HG02759 (cell line): ENCODE measurements around the gene NEU4.
"Not testable (repeated sequence)": the region's sequence is repeated elsewhere in the genome, so short reads cannot be mapped to it uniquely, and the experiment has no call there.

Experiments used
- ATAC-seq: cut with Tn5 transposase; IDR thresholded peaks from one replicate; pipeline ENCODE4 v1.9.1; 2021; ENCODE audit warnings: mild to moderate bottlenecking, moderate library complexity; ENCODE audit not compliant: unreplicated experiment

Gene NEU4

GRCh38 chr2:241811952-241812729 lies 3.1 kb downstream of the NEU4 start:
- ATAC-seq: no peak

DNA sequence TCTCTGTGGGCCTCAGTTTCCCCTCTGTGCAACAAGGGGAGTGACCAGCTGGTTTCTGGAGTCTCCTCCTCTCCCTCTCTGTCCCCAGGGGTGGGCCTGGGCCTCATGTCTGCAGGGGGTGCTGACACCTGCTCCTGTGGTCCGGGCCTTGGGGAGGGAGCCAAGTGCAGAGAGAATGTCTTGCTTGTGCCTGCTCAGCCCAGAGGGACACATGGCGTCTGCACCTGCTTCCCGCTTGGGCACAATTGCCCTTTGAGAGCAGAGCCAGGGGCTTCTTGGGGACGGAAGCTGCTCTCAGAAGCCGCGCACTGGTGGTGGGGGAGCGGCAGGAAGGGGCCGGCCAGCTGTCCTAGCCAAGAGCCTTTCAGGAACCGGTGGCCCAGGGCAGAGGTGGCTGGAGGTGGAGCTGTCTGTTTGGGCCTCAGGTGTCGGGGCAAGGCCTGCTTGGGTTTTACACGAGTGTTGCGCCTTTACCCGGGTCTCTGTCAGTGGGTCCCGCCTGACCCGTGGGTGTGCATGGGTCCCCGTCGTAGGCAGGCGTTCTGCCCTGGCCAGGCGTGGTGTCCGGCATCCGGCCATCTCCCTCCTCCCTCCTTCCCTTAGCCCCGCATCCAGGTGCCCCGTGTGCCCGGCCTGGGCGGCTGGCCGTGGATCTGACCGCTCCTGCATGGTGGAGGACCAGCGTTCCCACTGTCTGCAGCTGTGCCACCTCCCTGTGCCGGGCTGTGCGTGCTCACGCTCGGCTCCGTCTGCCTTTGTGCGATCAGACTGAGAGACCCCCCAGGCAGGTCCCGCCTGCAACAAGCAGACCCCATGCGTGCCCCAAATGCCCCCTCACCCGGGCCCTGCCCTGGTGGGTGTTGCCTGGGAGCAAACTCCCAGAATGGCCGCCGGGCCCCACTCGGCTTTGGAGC lies 4.0 kb downstream of the NEU4 start:
- ATAC-seq: no peak

DNA sequence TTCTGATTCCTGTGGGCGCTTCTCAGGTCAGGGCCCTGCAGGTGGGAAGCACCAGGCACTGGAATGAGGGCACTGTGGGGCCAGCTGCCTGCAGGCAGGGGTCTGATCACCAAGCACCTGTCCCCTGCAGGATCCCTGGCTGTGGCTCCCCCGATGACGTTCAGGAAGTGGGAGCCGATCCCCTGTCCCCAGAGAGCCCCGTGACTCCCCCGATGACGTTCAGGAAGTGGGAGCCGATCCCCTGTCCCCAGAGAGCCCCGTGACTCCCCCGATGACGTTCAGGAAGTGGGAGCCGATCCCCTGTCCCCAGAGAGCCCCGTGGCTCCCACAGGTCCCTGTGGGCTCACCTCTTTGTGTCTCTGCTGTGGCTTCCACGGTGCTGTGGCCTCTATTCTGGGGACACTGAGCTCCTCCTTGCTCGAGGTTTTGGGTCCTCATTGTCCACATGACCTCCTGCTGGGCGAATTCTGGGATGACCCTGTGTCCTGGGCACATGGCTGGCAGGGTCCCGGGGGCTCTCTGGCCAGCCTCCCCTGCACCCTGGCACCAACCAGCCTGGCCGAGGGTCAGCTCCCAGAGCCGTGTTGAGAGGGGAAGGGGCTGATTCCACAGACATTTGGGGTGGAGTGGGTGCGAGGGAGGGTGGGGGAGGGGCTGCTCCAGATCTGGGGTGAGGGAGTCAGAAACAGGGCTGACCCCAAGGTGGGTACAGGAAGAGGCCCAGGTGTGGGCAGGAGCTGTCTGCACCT lies 4.8 kb downstream of the NEU4 start:
- peak; percentile 50 for ATAC-seq

GRCh38 chr2:241814393-241814642 lies 5.3 kb downstream of the NEU4 start:
- ATAC-seq: no peak

GRCh38 chr2:241814643-241815476 lies 5.9 kb downstream of the NEU4 start:
- no peak for ATAC-seq

GRCh38 chr2:241815477-241816430 lies 6.8 kb downstream of the NEU4 start:
- ATAC-seq: no peak

GRCh38 chr2:241816431-241817121 lies 7.6 kb downstream of the NEU4 start:
- no peak for ATAC-seq

DNA sequence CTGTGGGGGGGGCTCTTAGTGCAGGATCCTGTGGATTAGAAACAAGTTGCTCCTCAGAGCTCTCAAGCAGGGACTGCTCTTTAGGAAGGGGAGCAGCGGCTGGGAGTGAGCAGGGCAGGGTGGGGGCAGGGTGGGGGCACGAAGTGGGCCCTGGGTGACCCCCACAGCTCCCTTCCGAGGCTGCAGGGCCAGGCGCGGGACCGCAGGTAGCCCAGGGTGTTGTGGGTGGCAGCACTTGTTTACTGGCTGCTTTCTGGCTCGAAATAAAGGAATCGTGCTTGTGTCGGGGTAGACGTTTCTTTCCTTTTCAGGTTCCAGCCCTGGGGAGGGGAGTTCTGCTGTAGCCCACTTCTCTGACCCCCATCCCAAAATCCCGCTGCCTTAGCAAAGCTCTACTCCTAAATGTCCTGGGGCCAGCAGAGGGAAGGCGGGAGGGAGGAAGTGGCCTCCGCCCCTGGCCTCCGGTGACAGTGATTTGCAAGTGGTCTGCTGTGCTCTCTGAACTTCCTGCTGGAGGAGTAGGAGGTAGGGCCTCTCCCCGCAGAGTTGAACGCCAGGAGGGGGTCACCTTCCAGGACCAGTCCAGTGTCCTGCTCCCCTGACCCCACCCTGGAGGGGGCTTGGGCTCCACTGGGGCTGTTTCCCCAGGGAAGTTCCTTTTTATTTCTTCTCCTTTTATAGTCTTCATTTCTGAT lies 8.3 kb downstream of the NEU4 start:
- no peak for ATAC-seq

DNA sequence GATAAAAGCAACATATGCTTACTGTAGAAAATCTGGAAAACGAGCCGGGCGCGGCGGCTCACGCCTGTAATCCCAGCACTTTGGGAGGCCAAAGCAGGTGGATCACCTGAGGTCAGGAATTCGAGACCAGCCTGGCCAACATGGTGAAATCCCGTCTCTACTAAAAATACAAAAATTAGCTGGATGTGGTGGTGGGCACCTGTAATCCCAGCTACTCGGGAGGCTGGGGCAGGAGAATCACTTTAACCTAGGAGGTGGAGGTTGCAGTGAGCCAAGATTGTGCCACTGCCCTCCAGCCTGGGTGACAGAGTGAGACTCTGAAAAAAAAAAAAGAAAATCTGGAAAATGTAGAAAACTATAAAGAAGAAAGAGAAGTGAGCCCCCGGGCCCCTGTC lies 8.8 kb downstream of the NEU4 start:
- not testable (repeated sequence) for ATAC-seq

GRCh38 chr2:241818229-241818942 lies 9.4 kb downstream of the NEU4 start:
- no peak for ATAC-seq

GRCh38 chr2:241818943-241819270 lies 9.9 kb downstream of the NEU4 start:
- ATAC-seq: no peak

DNA sequence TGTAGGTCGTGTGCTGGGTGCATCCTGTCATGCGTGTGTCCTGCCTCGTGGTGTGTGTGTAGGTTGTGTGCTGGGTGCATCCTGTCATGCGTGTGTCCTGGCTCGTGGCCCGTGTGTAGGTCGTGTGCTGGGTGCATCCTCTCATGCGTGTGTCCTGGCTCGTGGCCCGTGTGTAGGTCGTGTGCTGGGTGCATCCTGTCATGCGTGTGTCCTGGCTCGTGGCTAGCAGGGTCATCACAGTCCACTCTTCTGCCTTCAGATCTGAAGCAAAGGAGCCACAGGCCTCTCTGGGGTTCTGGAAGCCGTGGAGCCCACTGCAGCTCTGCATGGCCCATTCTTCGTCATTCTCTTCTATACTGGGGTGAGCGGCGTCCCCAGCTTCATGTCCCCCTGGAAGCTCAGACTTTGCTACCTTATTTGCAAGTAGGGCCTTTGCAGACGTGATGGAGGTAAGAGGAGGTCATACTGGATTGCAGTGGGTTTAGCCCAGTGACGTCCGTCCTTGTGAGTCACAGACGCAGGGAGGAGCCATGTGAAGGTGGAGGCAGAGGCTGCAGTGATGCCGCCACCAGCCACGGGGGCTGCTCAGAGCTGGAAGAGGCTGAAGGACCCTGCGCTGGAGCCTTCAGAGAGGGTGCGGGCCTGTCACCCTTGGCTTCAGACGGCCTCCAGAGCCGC lies 11.1 kb downstream of the NEU4 start:
- ATAC-seq: not testable (repeated sequence)

- no peak for ATAC-seq
These were observed 11.8 kb downstream of the NEU4 start for GRCh38 chr2:241820625-241821384.

DNA sequence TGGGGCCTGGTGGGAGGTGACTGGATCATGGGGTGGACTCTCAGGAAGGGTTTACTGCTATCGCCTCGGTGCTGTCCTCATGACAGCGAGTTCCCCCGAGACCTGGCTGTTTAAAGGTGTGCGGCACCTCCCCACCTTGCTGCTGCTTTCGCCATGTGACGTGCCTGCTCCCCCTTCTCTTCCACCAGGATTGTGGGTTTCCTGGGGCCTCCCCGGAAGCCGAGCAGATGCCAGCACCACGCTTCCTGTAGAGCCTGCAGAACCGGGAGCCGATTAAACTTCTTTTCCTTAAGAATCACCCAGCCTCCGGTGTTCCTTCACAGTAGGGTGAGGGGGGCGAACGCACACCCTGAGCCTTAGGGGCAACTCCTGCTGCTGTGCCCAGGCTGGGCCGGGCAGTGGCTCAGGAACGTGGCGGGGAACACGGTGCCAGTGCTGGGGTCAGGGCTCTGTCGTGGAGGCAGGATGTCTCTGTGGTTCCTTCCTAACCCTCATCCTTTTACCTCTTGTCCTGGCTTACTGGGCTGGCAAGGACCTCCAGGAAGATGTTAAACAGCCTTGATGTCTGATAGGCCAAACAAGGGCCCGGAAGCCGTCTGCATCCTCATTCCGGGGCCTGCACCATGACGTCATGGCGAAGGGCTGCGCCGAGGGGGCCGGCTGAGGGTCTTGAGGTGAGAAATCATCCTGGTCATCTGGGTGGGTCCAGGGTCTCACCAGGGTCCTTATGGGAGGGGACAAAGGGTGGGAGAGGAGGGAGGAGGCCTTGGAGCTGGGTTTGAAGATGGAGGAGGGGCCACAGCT lies 12.7 kb downstream of the NEU4 start:
- no peak for ATAC-seq

- no peak for ATAC-seq
These were observed 13.3 kb downstream of the NEU4 start for GRCh38 chr2:241822264-241822623.
